ENCODE data around the gene COL26A1. TPM values are rescaled to one million over a fixed set of nuclear protein-coding genes. Genes with fewer than 3 reads are reported as not detected.
"Not testable (repeated sequence)": the region's sequence is repeated elsewhere in the genome, so short reads cannot be mapped to it uniquely, and the experiment has no call there.

COL26A1 gene
- total RNA-seq, 2 experiments from 2014 or later = not detected

- ATAC-seq = no peak
- no peak for TF ChIP-seq CTCF (IDR thresholded peaks at IDR 0.05)
- DNase-seq = no peak
- H3K27me3 Mint-ChIP-seq = no peaks in the 10 kb centered on the region
- H3K9me3 Mint-ChIP-seq = no peaks in the 10 kb centered on the region
- no peak overlapping the region for H3K27ac Mint-ChIP-seq
- H3K36me3 Mint-ChIP-seq (ENCODE audit: low read depth) = no peaks in the 10 kb centered on the region
- CTCF ChIA-PET = no interaction called here
- POLR2A ChIA-PET = interaction anchor here (0.6 kb wide), 1 partner anchor 168 kb away, joined by 4 read pairs; no protein-coding TSS in a partner anchor
- no peaks in the 10 kb centered on the region for H3K4me1 Mint-ChIP-seq (ENCODE audit: low read depth)
- intact Hi-C loops (cut with micrococcal nuclease) = no loop called here
- H3K4me3 Mint-ChIP-seq = no peak overlapping the region
Measured at GRCh38 chr7:101486433-101487104, 123.9 kb downstream of the COL26A1 start.

- CTCF ChIA-PET = no interaction called here
- H3K4me3 Mint-ChIP-seq = no peak overlapping the region
- intact Hi-C loops (cut with micrococcal nuclease) = no loop called here
- H3K27ac Mint-ChIP-seq = no peak overlapping the region
- no peak for DNase-seq
- TF ChIP-seq CTCF (IDR thresholded peaks at IDR 0.05) = no peak
- no peak for ATAC-seq
- H3K36me3 Mint-ChIP-seq (ENCODE audit: low read depth) = no peaks in the 10 kb centered on the region
- H3K9me3 Mint-ChIP-seq = no peaks in the 10 kb centered on the region
- POLR2A ChIA-PET = no interaction called here
- H3K27me3 Mint-ChIP-seq = no peaks in the 10 kb centered on the region
- no peaks in the 10 kb centered on the region for H3K4me1 Mint-ChIP-seq (ENCODE audit: low read depth)
Measured at GRCh38 chr7:101487105-101487458, 124.4 kb downstream of the COL26A1 start.

GRCh38 chr7:101487753-101488152 is 125.1 kb downstream of the COL26A1 start:
- TF ChIP-seq CTCF (IDR thresholded peaks at IDR 0.05) = no peak
- CTCF ChIA-PET = no interaction called here
- no peaks in the 10 kb centered on the region for H3K9me3 Mint-ChIP-seq
- no peaks in the 10 kb centered on the region for H3K36me3 Mint-ChIP-seq (ENCODE audit: low read depth)
- H3K27ac Mint-ChIP-seq = no peak overlapping the region
- DNase-seq = no peak
- no peak overlapping the region for H3K4me3 Mint-ChIP-seq
- POLR2A ChIA-PET = no interaction called here
- H3K27me3 Mint-ChIP-seq = no peaks in the 10 kb centered on the region
- ATAC-seq = no peak
- intact Hi-C loops (cut with micrococcal nuclease) = no loop called here
- H3K4me1 Mint-ChIP-seq (ENCODE audit: low read depth) = no peaks in the 10 kb centered on the region

- CTCF ChIA-PET = interaction anchor here (1.4 kb wide), 1 partner anchor 9 kb away, joined by 3 read pairs; no protein-coding TSS in a partner anchor
- no peak overlapping the region for H3K4me3 Mint-ChIP-seq
- no peaks in the 10 kb centered on the region for H3K36me3 Mint-ChIP-seq (ENCODE audit: low read depth)
- H3K27ac Mint-ChIP-seq = no peak overlapping the region
- intact Hi-C loops (cut with micrococcal nuclease) = no loop called here
- ATAC-seq (no peak), DNase-seq (no peak)
- TF ChIP-seq CTCF (IDR thresholded peaks at IDR 0.05) = no peak
- no peaks in the 10 kb centered on the region for H3K27me3 Mint-ChIP-seq
- H3K4me1 Mint-ChIP-seq (ENCODE audit: low read depth) = no peaks in the 10 kb centered on the region
- H3K9me3 Mint-ChIP-seq = no peaks in the 10 kb centered on the region
- POLR2A ChIA-PET = no interaction called here
Measured at GRCh38 chr7:101488826-101489572, 126.3 kb downstream of the COL26A1 start.

GRCh38 chr7:101490439-101490838 is 127.8 kb downstream of the COL26A1 start:
- H3K27me3 Mint-ChIP-seq; ATAC-seq; H3K27ac Mint-ChIP-seq; H3K9me3 Mint-ChIP-seq; H3K36me3 Mint-ChIP-seq (ENCODE audit: low read depth); DNase-seq; H3K4me1 Mint-ChIP-seq (ENCODE audit: low read depth); intact Hi-C loops (cut with micrococcal nuclease); POLR2A ChIA-PET; H3K4me3 Mint-ChIP-seq: not testable (repeated sequence)
- CTCF ChIA-PET = interaction anchor here (1.4 kb wide), 1 partner anchor 11 kb away, joined by 3 read pairs; no protein-coding TSS in a partner anchor

- H3K9me3 Mint-ChIP-seq; H3K4me3 Mint-ChIP-seq; H3K27ac Mint-ChIP-seq; POLR2A ChIA-PET; ATAC-seq; H3K4me1 Mint-ChIP-seq (ENCODE audit: low read depth); DNase-seq; intact Hi-C loops (cut with micrococcal nuclease); CTCF ChIA-PET; H3K27me3 Mint-ChIP-seq; H3K36me3 Mint-ChIP-seq (ENCODE audit: low read depth): not testable (repeated sequence)
Measured at GRCh38 chr7:101491442-101491841, 128.8 kb downstream of the COL26A1 start.

Measured in activated CD8-positive, alpha-beta T cell treated with anti-CD3 and anti-CD28 coated beads for 36 hours (primary cell).